ENCODE results near the gene FGD4. TPM values are rescaled to one million over a fixed set of nuclear protein-coding genes. Genes with fewer than 3 reads are reported as not detected.

The FGD4 gene
- total RNA-seq, 2 experiments from 2014 or later, result 0.17 to 0.22 TPM

DNA sequence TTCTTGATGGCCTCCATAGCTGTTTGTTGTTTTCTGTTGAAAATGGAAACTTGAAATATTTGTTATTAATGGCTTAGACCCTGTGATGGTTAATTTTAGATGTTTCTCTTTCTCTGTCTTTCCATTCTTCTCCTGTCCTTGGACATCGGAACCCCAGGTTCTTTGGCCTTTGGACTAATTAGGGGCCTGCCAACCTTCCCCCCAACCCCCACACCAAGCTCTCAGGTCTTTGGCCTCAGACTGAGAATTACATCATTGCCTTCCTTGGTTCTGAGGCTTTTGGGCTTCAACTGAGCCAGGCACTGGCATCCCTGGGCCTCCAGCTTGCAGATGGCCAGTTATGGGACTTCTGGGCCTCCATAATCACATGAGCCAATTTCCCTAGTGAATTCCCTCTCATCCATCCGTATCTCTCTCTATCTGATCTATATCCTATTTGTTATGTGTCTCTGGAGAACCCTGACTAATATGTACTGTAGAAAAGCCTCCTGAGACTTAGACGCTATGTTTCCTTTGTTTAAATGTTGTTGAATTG lies 71.6 kb downstream of the FGD4 start:
- peaks cover 3% of the 10 kb centered on the region for H3K27me3 Mint-ChIP-seq
- DNase-seq, result no peak
- no peaks in the 10 kb centered on the region for H3K9me3 Mint-ChIP-seq
- no peaks in the 10 kb centered on the region for H3K36me3 Mint-ChIP-seq (ENCODE audit: low read depth)
- no peaks in the 10 kb centered on the region for H3K4me1 Mint-ChIP-seq
- no peak overlapping the region for H3K27ac Mint-ChIP-seq
- POLR2A ChIA-PET, result no interaction called here
- no peak overlapping the region for H3K4me3 Mint-ChIP-seq
- CTCF ChIA-PET, result interaction anchor here (0.9 to 1.2 kb wide), 2 partner anchors 10 to 285 kb away, joined by 3 read pairs; partner anchors contain the start of gene YARS2

DNA sequence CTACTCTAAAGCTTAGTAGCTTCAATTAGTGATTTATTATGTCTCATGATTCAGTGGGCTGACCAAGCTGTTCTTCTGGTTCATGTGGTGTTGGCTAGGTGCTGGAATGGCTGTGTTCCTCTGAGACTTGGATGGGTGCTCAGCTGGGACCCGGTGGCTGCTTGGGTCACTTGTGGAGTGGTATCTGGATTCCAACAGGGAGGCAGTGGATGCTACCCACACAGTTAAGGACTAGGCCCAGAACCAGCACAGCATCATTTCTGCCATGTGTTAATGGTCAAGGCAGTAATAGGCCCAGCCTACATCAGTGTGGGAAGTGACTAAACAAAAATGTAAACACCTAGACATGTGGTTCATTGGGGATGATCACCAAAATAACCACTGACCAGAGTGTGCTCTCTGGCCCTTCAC lies 72.2 kb downstream of the FGD4 start:
- POLR2A ChIA-PET, result no interaction called here

DNA sequence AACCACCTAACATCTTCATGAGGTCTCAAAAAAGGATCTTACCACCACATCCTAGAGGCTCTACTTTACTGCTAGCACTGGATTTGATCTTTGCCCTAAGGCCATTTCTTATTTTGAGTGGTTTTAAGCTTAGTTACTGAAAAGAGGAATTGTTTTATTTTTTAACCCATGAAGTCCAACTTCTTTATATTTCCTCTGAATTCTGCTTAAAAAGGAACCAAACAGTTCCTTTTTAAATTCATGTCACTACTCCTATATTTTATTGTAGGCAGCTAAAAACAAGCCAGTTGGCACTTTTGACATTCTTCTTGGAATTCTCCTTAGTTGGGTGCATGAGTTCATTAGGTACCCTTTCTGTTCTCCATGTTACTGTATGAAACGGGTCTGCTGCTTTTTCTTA lies 76.4 kb downstream of the FGD4 start:
- H3K4me3 Mint-ChIP-seq, result no peak overlapping the region
- no peaks in the 10 kb centered on the region for H3K4me1 Mint-ChIP-seq
- no peak for DNase-seq
- ChIA-PET POLR2A (no interaction called here), CTCF (no interaction called here)
- H3K9me3 Mint-ChIP-seq, result no peaks in the 10 kb centered on the region
- H3K36me3 Mint-ChIP-seq (ENCODE audit: low read depth), result no peaks in the 10 kb centered on the region
- no peak overlapping the region for H3K27ac Mint-ChIP-seq
- peaks cover 5% of the 10 kb centered on the region for H3K27me3 Mint-ChIP-seq

More for the DNA sequence above, 72.2 kb downstream of the FGD4 start:
- no peak overlapping the region for H3K4me3 Mint-ChIP-seq
- no peaks in the 10 kb centered on the region for H3K36me3 Mint-ChIP-seq (ENCODE audit: low read depth)
- no peaks in the 10 kb centered on the region for H3K4me1 Mint-ChIP-seq
- DNase-seq, result no peak
- no peak overlapping the region for H3K27ac Mint-ChIP-seq
- H3K9me3 Mint-ChIP-seq, result no peaks in the 10 kb centered on the region
- CTCF ChIA-PET, result interaction anchor here (0.9 to 1.2 kb wide), 2 partner anchors 11 to 284 kb away, joined by 3 read pairs; partner anchors contain the start of gene YARS2
- peaks cover 3% of the 10 kb centered on the region for H3K27me3 Mint-ChIP-seq

DNA sequence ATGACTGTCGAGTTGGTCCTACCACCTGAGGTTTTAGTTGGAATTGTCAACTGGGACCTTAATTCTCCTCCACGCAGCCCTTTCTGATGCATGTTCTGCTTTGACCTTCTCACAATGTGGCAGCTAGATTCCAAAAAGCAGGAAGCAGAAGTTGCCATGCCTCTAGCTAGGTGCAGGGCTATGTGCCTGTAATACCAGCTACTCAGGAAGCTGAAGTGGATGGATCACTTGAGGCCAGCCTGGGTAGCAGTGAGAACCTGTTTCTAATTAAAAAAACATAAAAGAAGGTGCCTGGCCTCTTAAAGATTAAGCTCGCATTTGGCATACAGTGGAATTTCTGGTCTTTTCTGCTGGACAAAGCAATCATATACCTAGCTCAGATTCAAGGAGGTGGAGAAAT lies 77.1 kb downstream of the FGD4 start:
- Mint-ChIP-seq H3K36me3 (ENCODE audit: low read depth) (no peaks in the 10 kb centered on the region), H3K9me3 (no peaks in the 10 kb centered on the region), H3K27ac (no peak overlapping the region), H3K4me3 (no peak overlapping the region), H3K4me1 (no peaks in the 10 kb centered on the region), H3K27me3 (peaks cover 5% of the 10 kb centered on the region)
- no peak for DNase-seq
- POLR2A ChIA-PET, result no interaction called here
- CTCF ChIA-PET, result no interaction called here

DNA sequence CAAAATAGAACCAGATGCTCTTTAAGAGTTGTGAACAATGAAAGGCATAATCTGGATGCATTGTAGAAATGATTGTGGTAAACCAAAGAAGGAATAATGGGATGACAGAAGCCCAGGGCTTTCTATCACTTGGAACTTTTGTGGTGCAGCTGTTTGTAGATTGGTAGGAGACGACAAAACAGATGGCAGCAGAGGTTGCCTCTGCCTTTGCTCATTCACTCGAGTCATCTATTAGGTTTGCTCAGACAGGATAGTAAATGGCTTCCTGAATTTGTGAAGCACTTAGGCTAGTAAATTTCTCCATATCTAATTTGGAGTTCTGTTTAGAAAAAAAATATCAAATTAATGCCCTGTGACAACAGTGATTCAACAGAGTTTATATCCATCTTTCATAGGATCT lies 78.4 kb downstream of the FGD4 start:
- Mint-ChIP-seq H3K4me3 (no peak overlapping the region), H3K36me3 (ENCODE audit: low read depth) (no peaks in the 10 kb centered on the region), H3K27ac (no peak overlapping the region), H3K9me3 (no peaks in the 10 kb centered on the region), H3K27me3 (peaks cover 5% of the 10 kb centered on the region), H3K4me1 (no peaks in the 10 kb centered on the region)
- CTCF ChIA-PET, result no interaction called here
- POLR2A ChIA-PET, result interaction anchor here (0.6 kb wide), 1 partner anchor 126 kb away, joined by 3 read pairs; no protein-coding TSS in a partner anchor
- no peak for DNase-seq

DNA sequence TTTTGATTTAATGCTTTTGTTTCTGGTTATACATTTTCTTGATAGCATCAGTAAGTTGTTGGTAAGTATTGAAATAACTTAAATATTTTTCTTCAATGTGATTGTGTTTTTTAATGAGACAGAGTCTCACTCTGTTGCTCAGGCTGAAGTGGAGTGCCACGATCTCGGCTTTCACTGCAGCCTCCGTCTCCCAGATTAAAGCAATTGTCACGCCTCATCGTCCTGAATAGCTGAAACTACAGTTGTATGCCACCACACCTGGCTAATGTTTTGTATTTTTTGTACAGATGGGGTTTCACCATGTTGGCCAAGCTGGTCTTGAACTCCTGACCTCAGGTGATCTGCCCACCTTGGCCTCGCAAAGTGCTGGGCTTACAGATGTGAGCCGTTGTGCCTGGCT lies 78.8 kb downstream of the FGD4 start:
- no peaks in the 10 kb centered on the region for H3K4me1 Mint-ChIP-seq
- CTCF ChIA-PET, result no interaction called here
- DNase-seq, result no peak
- no peaks in the 10 kb centered on the region for H3K36me3 Mint-ChIP-seq (ENCODE audit: low read depth)
- H3K9me3 Mint-ChIP-seq, result no peaks in the 10 kb centered on the region
- H3K27me3 Mint-ChIP-seq, result peaks cover 5% of the 10 kb centered on the region
- no peak overlapping the region for H3K4me3 Mint-ChIP-seq
- no peak overlapping the region for H3K27ac Mint-ChIP-seq
- POLR2A ChIA-PET, result no interaction called here

DNA sequence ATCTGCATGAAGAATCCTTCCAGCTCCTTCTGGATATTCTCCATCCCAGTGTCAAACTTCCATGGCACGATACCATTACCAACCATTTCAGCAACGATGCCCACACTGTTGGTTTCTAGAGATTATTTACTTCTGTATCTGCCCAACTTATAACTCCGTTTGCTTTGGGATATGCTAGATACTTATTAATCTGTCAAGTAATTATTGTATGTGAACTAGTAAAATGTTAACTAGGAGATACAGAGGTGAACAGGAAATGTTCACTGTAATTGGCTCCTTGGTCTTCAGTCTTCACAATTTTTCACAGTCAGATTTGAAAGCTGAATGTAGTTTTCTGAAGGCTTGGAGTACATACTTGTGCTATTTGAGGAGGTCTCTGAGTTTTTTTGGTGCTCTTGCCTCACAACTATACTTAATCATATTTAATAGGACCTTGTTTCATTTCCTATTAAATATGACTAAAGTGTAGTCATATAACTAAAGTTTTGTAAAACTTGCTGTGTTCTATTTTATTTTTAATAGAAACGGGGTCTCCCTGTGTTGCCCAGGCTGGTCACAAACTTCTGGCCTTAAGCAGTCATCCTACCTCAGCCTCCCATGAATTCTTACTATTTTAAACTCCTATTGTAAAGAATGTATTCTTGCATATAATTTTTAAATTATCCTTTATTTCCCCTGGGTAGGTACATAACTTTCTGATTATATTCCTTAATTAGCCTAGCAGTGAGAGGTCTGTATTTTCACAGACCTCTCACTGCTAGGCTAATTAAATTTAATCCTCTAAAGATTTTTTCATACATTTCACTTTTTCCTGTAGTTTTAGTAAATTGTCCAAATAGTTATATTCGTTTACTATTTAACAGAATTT lies 79.7 kb downstream of the FGD4 start:
- POLR2A ChIA-PET, result no interaction called here
- Mint-ChIP-seq H3K4me3 (no peak overlapping the region), H3K9me3 (no peaks in the 10 kb centered on the region), H3K27me3 (peaks cover 5% of the 10 kb centered on the region), H3K4me1 (no peaks in the 10 kb centered on the region), H3K27ac (no peak overlapping the region), H3K36me3 (ENCODE audit: low read depth) (no peaks in the 10 kb centered on the region)
- CTCF ChIA-PET, result no interaction called here
- DNase-seq, result no peak

DNA sequence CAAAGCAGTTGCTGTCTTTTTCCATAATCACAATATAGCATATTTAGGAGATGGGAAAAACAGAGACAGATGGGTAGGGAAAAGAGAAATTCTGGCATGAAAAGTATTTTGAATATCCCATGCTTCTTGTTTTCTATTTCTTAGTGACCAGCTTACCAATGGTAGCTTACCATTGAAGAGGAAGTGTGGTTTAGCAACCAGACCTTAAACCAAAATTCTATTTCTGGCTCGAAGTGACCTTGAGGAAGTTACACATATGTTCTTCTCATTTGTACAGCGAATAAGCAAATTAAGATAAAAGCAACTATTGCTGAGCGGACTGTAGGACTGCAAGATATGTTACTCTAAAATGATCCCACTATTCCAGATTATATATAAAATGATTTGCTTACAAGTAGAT lies 82.9 kb downstream of the FGD4 start:
- ChIA-PET POLR2A (no interaction called here), CTCF (no interaction called here)
- DNase-seq, result no peak
- Mint-ChIP-seq H3K9me3 (no peaks in the 10 kb centered on the region), H3K4me3 (no peak overlapping the region), H3K27ac (no peak overlapping the region), H3K27me3 (peaks cover 2% of the 10 kb centered on the region), H3K4me1 (no peaks in the 10 kb centered on the region), H3K36me3 (ENCODE audit: low read depth) (no peaks in the 10 kb centered on the region)

DNA sequence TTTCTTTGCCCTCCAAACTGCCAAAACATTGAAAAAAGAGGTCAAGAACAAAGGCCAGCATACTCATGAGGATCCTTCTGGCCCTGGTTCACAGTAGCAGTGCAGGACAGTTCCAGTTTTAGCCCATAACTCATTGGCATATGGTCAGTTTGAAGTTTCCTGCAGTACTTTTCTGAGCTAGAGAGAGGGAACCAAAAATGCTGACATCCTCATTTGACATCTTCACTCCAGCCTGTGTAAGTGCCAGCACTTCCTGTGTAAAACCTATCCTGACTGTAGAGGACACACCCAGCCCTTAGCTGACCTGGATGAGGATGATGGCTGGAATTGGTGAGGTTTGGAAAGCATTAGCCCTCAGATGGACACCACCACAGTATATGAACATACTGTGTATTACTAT lies 84.1 kb downstream of the FGD4 start:
- Mint-ChIP-seq H3K36me3 (ENCODE audit: low read depth) (no peaks in the 10 kb centered on the region), H3K4me1 (no peaks in the 10 kb centered on the region), H3K9me3 (no peaks in the 10 kb centered on the region), H3K4me3 (no peak overlapping the region), H3K27ac (no peak overlapping the region), H3K27me3 (peaks cover 2% of the 10 kb centered on the region)
- POLR2A ChIA-PET, result interaction anchor here (0.6 kb wide), 1 partner anchor 26 kb away, joined by 3 read pairs; no protein-coding TSS in a partner anchor
- no peak for DNase-seq
- CTCF ChIA-PET, result interaction anchor here (0.6 kb wide), 1 partner anchor 453 kb away, joined by 3 read pairs; no protein-coding TSS in a partner anchor

DNA sequence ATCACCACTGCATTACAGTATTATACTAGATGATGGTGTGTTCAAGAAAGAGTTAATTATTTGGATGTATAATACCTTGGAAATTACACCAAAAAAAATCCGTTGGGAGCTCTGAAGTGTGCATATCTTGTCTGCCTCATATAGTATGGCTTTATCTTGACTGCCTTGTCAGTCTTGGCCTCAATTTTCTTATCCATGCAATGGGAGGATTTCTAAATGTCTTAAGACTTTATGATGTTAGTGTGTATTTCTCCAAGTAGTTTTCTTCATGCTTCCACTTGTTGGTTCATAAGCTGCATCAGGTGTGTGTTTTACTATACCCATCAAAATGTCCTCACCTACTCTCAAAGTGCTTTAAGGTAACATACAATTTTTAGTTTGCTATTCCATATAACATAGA lies 84.6 kb downstream of the FGD4 start:
- Mint-ChIP-seq H3K27me3 (peaks cover 1% of the 10 kb centered on the region), H3K27ac (no peak overlapping the region), H3K9me3 (no peaks in the 10 kb centered on the region), H3K36me3 (ENCODE audit: low read depth) (no peaks in the 10 kb centered on the region), H3K4me1 (no peaks in the 10 kb centered on the region), H3K4me3 (no peak overlapping the region)
- POLR2A ChIA-PET, result no interaction called here
- CTCF ChIA-PET, result interaction anchor here (0.6 kb wide), 1 partner anchor 453 kb away, joined by 3 read pairs; no protein-coding TSS in a partner anchor
- no peak for DNase-seq

DNA sequence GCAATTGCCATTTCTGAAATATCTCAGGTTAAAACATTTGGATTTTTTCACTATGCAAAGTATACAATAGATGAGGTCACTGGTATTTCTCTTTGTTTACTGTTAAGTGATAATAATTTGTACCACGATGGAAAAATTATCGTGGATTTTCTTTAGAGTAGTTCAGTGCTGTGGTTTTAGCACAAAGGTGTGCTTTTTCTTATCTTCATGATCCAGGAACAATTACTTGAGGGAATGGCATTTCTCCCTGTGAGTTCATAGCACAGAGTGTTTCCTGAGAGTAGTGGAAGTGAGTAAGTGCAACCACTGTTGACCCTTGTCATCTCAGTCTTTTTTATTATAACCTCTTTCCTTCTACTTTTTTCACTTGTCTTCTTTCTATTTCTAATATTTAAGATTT lies 86.8 kb downstream of the FGD4 start:
- no peak overlapping the region for H3K4me3 Mint-ChIP-seq
- no peak for DNase-seq
- no peaks in the 10 kb centered on the region for H3K9me3 Mint-ChIP-seq
- POLR2A ChIA-PET, result no interaction called here
- H3K36me3 Mint-ChIP-seq (ENCODE audit: low read depth), result no peaks in the 10 kb centered on the region
- peaks cover 7% of the 10 kb centered on the region for H3K27me3 Mint-ChIP-seq
- H3K4me1 Mint-ChIP-seq, result no peaks in the 10 kb centered on the region
- H3K27ac Mint-ChIP-seq, result no peak overlapping the region
- CTCF ChIA-PET, result interaction anchor here (0.5 kb wide), 1 partner anchor 228 kb away, joined by 3 read pairs; no protein-coding TSS in a partner anchor

DNA sequence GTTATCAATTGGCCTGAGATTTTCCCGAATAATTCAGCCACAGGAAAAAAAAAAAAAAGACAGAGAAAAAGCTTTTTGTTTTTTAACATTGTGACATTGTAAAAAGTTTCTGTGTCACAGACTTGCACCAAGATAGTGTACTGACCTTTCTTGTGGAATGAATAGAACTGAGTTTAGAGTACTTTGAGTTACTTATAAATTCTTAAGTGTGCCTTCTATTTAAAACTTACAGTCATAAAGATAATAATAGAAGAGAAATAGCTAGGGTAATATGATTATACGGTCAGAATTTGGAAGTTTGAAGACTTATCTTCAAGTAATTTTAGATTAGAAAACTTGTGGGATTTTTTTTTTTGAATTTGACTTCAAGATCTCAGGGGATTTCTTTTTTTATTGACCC lies 88.8 kb downstream of the FGD4 start:
- ChIA-PET POLR2A (no interaction called here), CTCF (no interaction called here)
- Mint-ChIP-seq H3K4me1 (no peaks in the 10 kb centered on the region), H3K27me3 (peaks cover 7% of the 10 kb centered on the region), H3K4me3 (no peak overlapping the region), H3K36me3 (ENCODE audit: low read depth) (no peaks in the 10 kb centered on the region), H3K9me3 (no peaks in the 10 kb centered on the region), H3K27ac (no peak overlapping the region)
- DNase-seq, result no peak

DNA sequence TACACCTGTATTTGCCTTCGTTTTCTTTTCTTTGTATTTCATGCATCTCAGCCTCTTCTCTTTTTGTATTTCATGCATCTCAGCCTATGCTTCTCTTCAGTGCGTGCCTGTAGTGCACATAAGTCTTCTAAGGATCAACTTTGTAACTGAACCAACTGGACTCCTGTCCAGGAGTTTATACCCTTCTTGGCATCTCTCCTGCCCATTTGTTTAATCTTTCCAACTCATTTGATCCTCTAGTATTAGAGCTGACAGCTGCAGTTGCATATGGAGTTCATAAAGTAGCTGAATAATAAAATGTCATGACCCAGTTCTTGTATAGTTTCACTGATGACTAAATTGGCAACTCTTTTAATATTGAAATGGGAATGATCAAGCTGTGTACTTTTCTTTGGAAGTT lies 89.7 kb downstream of the FGD4 start:
- no peaks in the 10 kb centered on the region for H3K9me3 Mint-ChIP-seq
- no peak overlapping the region for H3K27ac Mint-ChIP-seq
- ChIA-PET POLR2A (no interaction called here), CTCF (no interaction called here)
- no peaks in the 10 kb centered on the region for H3K36me3 Mint-ChIP-seq (ENCODE audit: low read depth)
- H3K27me3 Mint-ChIP-seq, result peaks cover 7% of the 10 kb centered on the region
- no peak for DNase-seq
- no peak overlapping the region for H3K4me3 Mint-ChIP-seq
- H3K4me1 Mint-ChIP-seq, result no peaks in the 10 kb centered on the region
